HG03457 (cell line): Measurements from ENCODE around the gene HOXB5.

Source experiments
- ATAC-seq: cut with Tn5 transposase; IDR thresholded peaks from one replicate; pipeline ENCODE4 v1.9.1; 2021; ENCODE audit warnings: moderate number of reproducible peaks; ENCODE audit not compliant: unreplicated experiment

The HOXB5 gene

DNA sequence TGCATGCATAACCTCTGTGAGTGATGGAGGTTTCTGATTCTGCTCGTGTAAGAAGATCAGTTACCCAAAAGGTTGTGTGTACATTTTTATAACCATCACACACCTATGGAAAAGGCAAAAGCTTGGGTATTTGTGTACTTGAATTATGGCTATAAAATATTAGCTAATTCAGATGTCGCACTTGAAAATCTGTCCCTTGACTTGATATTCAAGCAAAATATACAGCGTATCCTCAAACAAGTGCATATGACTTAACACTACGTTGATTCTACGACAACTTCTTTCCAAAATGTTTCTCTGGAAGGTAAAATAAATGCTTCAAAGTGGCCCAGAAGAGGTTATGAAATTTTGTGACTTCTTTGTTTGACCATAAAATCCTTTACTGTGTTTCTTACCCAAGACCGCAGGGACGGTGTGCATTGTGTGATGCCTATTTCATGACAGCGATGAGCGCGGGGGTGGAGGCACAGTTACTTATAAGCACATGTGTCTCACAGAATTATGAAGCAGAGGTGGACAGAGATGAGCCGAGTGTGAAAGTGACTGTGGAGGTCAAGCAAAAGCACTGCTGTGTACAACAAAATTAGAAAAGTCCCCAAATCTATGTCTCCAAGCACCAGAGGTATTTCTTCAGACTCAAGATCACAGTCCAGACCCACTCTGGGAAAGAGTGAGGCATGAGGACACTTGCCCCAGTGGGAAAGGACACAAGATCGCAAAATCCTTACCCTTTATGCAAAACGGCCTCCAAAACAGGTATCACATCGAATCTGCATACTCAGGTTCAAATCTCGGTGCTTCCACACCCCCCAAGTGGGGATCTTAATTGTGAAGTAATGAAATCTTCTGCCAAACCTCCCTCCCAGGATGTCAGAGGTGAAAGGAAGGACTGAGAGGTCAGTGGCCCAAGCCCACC lies 36.7 kb upstream of the HOXB5 start:
- ATAC-seq, result no peak

DNA sequence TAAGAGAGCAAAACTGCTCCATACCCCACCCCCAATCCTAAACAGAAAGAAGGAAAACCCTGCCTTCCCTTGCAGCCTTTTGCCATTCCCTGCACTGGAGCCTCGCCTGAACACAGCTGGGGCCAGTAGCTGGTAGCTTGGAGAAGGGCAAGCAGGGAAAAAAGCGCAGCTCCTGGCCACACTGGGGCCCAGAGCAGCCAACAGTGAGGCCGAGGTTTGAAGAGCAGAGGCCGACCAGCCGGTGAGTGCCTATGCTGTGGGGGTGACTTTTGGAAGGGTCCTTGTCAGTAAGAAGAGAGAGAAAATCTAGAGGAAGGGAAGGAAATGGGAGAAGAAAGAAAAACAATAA lies 35.8 kb upstream of the HOXB5 start:
- no peak for ATAC-seq

DNA sequence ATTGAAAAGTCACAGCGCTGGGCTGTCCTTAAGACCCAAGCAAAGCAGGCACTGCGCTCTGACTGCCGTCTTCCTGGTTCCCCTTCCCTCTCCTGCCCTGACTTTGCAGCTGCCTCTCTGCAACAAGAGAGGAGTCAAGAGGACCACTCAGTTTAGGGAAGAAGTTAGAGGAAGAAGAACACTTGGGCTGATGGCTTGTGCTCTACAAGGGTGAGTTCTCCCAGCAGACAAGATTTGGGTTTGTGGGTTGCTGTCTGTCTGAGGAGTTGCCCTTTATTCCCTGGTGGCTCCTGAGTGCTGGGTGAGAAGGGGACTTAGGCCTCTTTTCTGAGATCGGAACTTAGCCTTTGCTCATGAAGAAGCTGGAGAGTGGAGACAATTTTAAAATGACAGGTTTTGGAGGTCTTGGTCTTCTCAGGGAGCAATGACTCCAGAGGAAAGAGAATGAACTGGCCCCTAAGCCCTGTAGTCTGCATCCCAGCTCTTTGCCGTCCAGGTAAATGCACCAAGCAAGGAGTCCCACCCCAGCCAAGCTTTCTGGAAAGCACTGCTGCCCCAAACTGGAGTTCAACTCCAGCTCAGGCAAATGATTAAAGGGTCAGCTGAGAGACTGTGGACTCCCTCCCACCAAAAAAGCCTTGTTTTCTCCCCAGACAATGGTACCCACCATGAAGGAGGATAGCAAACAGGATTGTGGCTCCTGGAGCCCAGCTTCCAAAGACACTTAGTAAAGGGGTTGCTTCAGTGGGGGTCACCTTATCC lies 35.3 kb upstream of the HOXB5 start:
- no peak for ATAC-seq

GRCh38 chr17:48627623-48628521 lies 34.3 kb upstream of the HOXB5 start:
- no peak for ATAC-seq

DNA sequence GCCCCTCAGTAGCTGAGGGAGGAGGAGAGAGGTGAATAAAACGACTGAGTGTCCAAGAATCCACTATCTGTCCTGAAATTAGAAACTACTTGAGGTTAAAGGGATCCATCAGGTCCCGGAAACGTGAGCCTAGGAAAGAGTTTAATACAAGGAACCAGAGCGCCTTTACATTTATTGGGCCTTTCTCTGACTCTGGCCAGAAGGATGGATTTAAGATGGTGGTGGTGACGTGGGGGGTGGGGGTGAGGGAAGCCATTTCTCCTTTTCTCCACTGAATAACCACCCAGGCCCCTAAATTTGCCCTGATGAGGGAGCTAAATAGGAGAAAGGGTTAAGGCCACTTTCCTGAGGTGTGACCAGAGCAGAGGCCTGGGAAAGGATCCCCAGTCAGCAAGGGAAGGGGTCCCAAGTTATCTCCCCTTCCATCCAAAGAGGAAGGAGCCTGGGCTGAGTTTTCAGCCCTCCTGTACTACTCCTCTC lies 33.6 kb upstream of the HOXB5 start:
- ATAC-seq, result no peak

DNA sequence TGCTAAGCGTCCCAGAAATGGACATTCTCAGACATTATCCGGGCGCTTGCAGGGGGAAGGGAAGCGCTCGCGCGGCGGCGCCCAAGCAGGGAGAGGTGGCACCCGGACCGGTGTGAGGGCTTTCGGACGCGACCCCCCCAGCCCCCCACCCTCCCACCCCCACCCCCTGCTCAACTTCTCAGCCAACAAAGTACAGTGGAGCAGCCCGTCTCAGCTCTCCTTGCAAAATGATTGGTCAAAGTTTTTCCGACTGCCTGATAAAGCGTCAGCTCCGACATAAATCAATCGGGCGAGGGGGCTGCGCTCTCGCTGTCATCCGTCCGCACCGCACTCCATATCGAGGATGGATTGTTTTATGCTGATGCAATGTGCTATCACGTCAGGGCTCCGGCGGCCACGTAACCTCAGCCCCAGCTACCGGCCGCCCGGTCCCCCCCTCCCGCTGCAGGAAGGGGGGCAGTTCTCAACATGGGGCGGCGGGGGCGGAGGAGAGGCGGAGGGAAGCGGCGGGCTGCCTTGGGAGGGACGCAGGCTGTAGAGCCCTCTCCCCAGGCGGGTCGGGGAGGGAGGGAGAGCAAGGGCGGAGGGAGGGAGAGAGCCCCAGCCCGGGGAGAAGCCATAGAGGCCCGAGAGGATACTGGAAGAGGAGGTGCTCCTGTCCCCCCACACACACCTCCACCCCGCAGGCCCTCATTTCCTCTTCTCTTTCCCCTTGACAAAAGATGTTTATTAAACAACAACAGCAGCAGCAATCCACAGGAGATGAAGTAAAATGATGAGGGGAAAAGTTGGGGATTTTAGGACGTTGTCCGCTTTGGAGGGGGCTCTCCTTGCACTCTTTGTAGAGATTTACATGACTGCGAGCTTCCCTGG lies 32.9 kb upstream of the HOXB5 start, which contains the start of gene HOXB9:
Gene HOXB9 (minus strand): TSS at position 114 of the 873 bp plus-strand sequence. CDS start 89 bp downstream, at position 25.
- ATAC-seq, result no peak

DNA sequence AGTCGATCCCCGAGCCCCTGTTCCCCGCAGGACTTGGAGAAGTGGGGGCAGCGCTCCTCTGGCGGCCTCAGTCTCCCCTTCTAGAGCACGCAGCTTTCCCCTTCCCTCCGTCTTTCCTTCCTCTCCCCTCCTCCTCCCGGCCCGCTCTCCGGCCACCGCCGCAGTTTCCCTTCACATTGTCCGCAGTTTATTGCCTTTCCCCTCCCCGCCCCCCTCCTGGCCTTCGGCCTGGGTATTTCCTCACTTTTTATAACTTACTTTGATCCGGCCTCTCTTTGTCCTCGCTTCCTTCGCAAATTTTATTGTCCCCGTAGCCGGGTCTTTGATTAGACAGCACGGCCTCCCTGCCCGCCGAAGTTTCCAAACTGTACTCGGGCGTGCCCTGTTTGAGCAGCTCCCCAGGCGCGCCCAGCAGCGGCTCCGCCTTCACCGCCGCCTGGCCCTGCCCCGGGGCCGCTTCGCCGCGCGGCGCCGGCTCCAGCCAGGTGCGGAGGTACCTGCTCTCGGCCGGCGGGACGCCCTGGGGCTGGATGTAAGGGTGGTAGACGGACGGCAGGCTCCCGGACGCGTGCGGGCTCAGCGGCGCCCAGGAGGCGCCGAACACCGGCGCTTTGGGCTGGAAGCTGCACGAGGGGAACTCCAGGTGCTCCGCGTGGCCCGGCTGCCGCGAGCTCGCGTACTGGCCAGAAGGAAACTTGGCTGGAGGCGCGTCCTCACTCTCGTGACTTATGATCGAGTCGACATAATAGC lies 32.1 kb upstream of the HOXB5 start:
- ATAC-seq, result no peak

DNA sequence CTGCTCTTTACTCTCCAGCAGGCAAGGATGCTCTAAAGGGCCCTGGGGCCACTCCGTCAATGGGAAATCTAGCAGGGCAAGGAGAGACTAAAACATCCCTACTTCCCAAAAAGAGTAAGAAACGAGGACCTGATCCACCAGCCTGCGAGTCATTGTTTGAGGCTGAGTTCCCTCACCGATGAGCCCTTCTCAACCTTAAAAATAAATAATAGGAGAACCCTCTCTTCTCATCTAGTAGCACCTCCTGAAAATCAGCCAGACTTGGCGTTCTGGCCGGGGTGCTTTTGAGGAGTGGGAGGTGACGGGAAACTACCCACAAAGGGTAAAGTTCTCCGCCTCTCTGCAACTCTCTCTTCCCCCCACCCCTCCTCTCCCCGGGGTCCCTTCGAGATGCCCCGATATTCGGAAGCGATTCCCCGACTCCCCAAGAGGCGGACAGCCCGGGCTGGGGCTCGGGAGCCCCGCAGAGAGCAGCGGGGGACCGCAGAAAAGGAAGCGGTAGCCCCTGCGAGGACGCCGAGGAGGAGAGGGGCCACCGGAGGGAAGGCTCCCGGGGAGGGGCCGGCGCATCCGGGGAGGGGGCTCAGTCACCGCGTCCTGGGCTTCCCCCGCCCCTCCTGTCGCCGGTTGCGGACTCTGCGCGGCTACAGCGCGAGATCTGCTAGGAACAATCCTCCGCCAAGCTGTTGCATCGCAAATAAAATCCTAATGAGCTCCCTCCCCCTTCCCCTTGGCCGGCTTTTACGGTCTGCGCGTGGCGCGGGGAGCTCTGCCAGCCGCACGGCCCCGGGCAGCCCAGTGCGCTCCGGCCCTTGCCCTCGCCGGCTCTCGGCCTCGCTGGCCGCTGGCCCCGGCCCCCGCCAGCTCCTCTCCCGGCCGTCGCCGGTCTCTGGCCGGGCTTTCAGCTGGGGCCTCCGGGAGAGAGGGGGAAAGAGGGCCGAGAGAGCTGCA lies 31.2 kb upstream of the HOXB5 start:
- no peak for ATAC-seq

DNA sequence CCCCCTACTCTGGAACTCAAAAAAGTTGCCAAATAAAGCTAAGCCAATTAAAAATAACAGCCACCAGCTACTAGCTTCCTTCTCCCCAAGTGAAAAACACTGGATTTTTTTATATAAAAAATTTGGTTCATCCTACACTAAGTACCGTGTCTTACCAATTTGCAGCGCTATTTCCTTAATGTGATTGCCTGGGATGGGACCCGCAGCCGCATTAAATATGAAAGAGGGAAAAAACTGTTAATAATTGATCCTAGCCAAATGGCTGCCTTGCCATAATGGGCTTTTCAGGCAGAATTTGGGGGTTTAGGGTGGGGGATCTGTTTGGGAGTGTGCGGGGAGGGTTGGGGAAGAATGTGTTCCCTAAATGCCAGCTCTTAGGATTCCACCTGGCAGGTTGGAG lies 30.5 kb upstream of the HOXB5 start:
- ATAC-seq, result no peak

DNA sequence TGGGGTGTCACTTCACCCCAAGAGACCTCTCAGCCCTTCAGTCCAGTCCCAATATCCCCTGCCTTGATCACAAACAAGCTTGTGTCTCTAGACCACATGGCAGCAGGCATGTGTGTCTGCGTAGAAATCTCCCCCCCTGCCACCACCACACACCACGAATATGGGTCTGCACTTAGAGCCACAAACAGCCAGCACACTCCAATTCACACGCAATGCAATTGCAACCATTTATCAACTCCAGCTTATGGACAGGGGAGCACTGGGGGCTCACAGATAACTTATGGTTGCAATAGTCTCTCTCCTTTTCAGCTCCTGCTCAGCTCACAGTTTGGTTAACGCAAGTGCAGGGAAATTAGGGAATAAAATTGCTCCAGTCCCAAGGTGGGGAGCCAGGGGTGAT lies 30.0 kb upstream of the HOXB5 start:
- no peak for ATAC-seq

- ATAC-seq, result no peak
These were observed 29.3 kb upstream of the HOXB5 start for GRCh38 chr17:48622857-48623256.

DNA sequence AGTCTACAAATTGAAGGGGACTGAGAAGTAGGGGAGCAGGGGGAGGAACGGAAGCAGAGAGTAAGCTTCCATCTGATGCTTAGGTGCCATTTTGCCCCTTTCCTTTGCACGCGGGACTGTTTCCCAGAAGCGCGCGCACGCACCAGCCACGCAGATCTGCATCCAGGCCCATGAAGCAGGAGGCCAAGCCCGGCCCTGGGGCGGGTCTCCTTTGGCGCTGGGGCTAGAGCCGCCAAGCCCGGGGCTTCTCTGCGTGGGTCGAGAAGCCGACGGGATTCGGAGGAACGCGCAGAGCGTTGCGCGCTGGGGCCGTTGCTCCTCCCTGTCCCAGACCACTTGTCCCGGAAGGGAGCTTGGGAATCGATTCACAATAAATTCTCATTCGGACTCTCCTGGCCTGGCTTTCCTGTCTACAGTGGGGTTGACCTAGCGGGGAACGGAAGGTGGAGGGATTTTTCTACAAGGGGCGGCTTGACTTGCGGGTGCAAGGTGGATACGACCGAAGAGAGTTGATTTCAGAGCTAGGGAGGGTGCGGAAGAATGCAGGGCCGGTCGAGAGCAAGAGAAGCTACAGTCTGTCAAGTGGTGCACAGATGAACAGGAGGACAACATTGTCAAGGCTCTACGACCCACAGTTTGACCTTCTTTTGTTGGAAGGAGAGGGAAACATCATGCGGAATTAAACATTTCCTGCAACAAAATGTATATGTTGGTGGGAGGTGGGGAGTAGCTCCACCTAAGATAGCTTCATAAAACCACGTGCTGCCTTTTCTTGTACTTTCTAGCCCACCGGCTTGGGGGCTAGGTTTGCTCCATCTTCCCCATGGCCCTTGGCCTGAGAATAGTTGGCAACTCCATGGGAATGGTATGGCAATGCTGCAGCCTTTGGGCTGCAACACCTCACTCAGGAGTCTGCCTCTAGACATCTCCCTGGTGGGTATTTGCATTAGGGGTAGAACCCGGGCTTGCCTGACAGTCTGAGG lies 28.1 kb upstream of the HOXB5 start:
- ATAC-seq, result no peak

DNA sequence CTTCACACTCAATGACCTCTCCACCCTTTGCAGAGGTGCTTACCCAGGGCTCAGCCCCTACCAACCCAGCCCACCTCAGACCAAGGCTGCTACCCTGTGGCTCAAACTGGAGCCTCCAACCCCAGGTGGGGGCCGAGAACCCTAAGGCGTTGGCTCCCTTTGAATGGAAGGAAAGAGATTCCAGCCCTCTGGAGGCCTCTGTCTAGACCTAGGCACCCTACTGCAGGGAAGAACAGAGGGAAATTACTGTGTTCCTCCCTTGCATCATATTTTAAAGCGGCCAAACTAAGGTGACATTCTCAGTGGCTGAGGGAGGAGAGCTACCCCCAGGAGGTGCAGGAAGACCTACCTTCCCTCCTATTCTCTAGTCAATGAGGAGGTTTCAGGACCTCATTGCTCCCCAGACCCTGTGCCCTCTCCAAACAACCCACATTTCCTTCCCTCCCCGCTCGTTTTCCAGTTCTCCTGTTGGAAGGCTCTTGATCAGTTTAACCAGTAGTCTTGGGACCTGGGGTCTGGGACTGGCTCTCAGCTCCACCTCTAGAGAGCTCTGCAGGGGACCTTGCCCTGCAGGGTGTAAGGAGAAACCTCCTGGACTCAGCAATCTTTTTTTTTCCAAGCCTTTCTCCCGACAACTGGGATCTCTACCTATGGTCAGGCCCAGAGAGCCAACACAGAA lies 27.0 kb upstream of the HOXB5 start:
- no peak for ATAC-seq

GRCh38 chr17:48619826-48620449 lies 26.4 kb upstream of the HOXB5 start:
- ATAC-seq, result no peak

GRCh38 chr17:48618256-48618896 lies 24.8 kb upstream of the HOXB5 start:
- ATAC-seq, result no peak
